Forelimb muscle (tissue), 1 donor: ENCODE data around the gene NNMT. TPM values are rescaled to one million over a fixed set of nuclear protein-coding genes. Genes with fewer than 3 reads are reported as not detected.

Experiments
- DNase-seq: peaks from one replicate; pipeline ENCODE4 v3.0.0-alpha.2; 2013; ENCODE audit warnings: low read depth
- polyA plus RNA-seq: library from polyadenylated mRNA; unstranded; fragments of 120-200 nt; gene quantifications from one replicate; pipeline ENCODE4 v1.2.1, GENCODE V29; 2013; ENCODE audit not compliant: insufficient read length

The NNMT gene
- polyA plus RNA-seq, 1 donor = 58.6 TPM

- no peak for DNase-seq
These were observed 32.6 kb upstream of the NNMT start for GRCh38 chr11:114263513-114264170.

GRCh38 chr11:114264381-114264780, 31.8 kb upstream of the NNMT start:
- no peak for DNase-seq

GRCh38 chr11:114265122-114265878, 30.9 kb upstream of the NNMT start:
- no peak for DNase-seq

- no peak for DNase-seq
These were observed 26.7 kb upstream of the NNMT start for GRCh38 chr11:114269498-114269897.

- no peak for DNase-seq
These were observed 25.5 kb upstream of the NNMT start for GRCh38 chr11:114270531-114271270.

- no peak for DNase-seq
These were observed 24.9 kb upstream of the NNMT start for GRCh38 chr11:114271316-114271715.

DNA sequence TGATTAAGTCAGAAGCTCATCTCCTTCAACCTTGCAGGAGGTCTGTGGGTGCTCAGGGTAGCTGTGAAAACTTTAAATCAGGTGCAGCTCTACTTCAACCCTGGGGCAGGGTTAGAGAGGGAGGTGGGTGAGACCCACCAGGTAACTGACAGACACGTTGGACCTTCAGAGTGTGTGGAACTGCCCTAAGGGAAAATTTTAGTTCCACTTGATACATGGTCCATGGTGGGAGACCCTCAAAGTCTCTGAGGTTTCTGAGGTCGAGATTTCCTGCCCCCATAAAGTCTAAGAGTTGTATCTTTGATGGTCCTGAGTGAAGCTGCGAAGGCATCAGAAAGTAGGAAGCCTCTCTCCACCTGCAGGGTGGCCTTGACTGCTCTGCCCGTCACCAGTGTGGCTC, 23.9 kb upstream of the NNMT start:
- no peak for DNase-seq

GRCh38 chr11:114273071-114273470, 23.1 kb upstream of the NNMT start:
- DNase-seq = no peak

GRCh38 chr11:114273890-114274635, 22.1 kb upstream of the NNMT start:
- DNase-seq = no peak

- DNase-seq = no peak
These were observed 21.6 kb upstream of the NNMT start for GRCh38 chr11:114274637-114275036.

DNA sequence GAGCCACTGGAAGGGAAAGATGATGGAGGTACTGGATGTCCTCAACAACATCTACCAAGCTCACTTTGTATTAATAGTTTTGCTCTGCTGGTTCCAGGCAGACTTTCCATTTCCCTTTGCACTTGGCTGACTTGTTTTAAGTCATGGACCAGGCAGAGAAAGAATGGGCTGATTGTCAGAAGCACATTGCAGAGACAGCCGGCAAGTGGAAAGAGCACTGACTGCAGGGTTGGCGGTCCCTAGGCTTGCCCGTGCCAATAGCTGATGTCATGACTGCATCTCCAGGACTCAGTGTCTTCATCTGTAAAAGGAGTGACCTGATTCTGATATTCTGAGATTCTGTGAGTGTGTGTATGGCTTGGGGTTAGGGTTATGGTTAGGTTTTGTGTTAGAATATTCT, 20.9 kb upstream of the NNMT start:
- no peak for DNase-seq

DNA sequence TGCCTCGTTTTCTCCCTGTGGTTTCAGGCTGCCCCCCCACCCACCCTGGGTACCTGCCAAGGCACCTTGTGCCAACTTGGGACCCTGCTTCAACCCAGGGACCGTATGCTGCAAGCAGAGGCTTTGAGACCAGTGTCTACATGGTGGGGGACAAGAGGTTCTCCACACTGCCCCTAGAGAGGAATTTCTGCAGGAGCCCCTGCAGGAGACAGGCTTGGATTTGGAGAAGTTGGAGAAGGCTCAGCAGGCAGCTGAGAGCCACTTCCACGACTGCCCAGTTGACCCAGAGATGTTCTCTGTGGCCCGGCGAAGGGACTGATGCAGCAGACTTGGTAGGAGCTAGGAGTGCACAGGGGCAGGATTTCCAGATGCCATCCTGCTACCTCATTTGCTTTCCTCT, 20.1 kb upstream of the NNMT start:
- no peak for DNase-seq

DNA sequence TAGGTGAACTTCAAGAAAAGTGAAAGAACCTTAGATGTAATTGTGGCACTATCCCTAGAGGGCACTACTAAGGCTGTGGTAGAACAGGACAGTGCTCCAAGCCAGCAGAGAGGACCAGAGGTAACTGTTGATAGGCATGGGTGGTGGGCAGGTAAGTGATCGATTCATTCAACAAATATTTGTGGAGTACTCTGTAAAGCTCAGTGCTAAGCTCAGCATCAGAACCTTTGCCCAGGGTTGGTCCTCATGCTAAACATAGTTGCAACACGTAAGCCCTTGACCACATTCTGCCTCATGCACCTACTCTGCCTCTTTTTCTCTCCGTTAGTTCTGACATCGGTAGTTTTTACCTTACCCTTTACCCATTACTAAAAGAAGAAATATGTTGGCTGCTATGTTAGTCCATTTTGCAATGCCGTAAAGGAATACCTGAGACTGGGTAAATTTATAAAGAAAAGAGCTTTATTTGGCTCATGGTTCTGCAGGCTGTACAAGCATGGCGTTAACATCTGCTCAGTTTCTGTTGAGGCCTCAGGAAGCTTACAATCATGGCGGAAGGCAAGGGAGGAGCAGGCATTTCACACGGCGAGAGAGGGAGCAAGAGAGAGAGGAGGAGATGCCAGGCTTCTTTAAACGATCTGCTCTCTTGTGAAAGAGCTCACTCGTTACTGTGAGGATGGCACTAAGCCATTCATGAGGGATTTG, 18.4 kb upstream of the NNMT start:
- DNase-seq = no peak

GRCh38 chr11:114278342-114279065, 17.7 kb upstream of the NNMT start:
- no peak for DNase-seq

- DNase-seq = no peak
These were observed 16.2 kb upstream of the NNMT start for GRCh38 chr11:114279792-114280546.

- no peak for DNase-seq
These were observed 15.5 kb upstream of the NNMT start for GRCh38 chr11:114280696-114281095.

DNA sequence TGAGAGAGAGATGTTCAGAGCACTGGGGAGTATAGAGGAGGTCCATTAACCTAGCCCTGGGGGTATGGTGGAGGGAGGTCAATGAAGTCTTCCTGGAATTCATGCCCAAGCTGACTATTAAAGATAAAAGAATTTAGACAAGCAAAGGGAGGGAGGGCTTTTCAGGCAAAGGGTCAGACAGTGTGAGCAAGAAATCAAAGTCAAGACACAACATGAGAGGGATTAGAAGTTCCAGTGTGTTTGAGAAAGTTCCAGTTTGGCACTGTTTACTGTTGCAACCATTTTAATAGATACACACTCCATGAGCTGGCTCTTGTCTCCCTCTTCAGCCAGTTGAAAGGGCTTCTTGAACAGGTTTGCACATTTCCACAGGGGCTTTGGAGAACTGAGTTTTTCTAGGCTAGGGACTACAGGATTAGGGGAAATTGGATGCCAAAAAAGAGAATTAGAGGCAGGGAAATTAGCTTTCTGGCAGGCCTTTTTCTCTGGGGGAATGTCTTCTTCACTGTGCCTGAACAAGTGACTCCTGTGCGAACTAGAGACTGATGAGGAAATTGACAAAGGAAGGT, 14.7 kb upstream of the NNMT start:
- DNase-seq = no peak

DNA sequence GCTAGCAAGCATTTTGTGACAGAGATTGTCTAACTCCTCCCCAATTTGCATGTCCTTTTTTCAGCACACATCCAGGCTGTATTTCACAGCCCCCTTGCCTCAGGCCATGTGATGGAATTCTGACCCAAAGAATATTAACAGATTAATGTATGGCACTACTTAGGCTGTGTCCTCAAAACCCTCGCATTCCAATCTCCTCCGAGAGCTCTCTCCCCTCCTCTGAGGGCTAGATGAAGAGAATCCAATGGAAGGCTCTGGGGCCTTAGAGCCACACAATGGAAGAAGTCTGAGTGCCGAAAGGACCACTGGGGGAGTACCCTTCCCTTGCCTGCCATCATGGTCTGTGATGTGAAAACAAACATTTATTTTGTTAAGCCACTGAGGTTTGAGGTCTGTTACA, 13.7 kb upstream of the NNMT start:
- DNase-seq = no peak

- no peak for DNase-seq
These were observed 12.8 kb upstream of the NNMT start for GRCh38 chr11:114283422-114283821.

DNA sequence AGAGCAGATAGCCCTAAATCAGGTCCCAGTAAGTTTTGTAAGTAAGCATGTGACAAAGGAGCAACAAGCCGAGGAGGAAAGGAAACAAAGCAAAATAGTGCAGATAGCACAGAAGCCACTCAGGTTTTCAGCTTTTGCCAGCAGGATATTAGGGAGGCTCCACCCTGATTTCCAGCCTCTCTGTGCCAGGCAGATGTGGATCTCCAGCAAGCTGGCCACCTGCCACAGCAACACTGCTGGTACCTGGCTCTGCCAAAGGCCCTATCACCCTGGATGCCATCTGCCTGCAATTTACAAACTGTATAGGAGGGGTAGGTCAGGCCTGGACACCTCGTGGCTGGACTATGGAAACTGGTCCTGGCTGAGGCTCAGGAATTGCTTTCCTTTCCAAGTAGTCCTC, 12.2 kb upstream of the NNMT start:
- DNase-seq = no peak
